SJCRH30 (cell line): ENCODE measurements around the gene LILRB4. TPM values are rescaled to one million over a fixed set of nuclear protein-coding genes. Genes with fewer than 3 reads are reported as not detected.
"Not testable (repeated sequence)": the region's sequence is repeated elsewhere in the genome, so short reads cannot be mapped to it uniquely, and the experiment has no call there.

Source experiments
- DNase-seq, 2 experiments: peaks; one replicate each; pipeline ENCODE4 v3.0.0-alpha.2; 2015 to 2020
- H3K27ac ChIP-seq: fragments of 250-450 bp; sonication (Bioruptor Pico); 2 replicates; pipeline ENCODE4 v1.5.1; 2020; ENCODE audit warnings: mild to moderate bottlenecking, moderate library complexity
- H3K27me3 ChIP-seq: fragments of 250-450 bp; sonication (Bioruptor Pico); 2 replicates; pipeline ENCODE4 v1.5.1; 2020; ENCODE audit warnings: mild to moderate bottlenecking, moderate library complexity
- H3K36me3 ChIP-seq: fragments of 250-450 bp; sonication (Bioruptor Pico); 2 replicates; pipeline ENCODE4 v1.5.1; 2020; ENCODE audit warnings: mild to moderate bottlenecking, moderate library complexity
- H3K4me1 ChIP-seq: fragments of 250-450 bp; sonication (Bioruptor Pico); 2 replicates; pipeline ENCODE4 v1.5.1; 2020; ENCODE audit warnings: mild to moderate bottlenecking, moderate library complexity
- H3K4me3 ChIP-seq: fragments of 250-450 bp; sonication (Bioruptor Pico); 2 replicates; pipeline ENCODE4 v1.5.1; 2020; ENCODE audit warnings: mild to moderate bottlenecking, moderate library complexity
- H3K9me3 ChIP-seq: fragments of 250-450 bp; sonication (Bioruptor Pico); replicated peaks from 2 replicates; pipeline ENCODE4 v1.5.1; 2020; ENCODE audit warnings: mild to moderate bottlenecking, moderate library complexity
- total RNA-seq: library from RNA; depleted of rRNA; stranded (reverse); fragments of >200 nt; shearing (Covaris generic); gene quantifications from 2 replicates; pipeline ENCODE4 v1.2.3, GENCODE V29; 2014; rRNA removed

LILRB4 gene
- not detected in 2 replicates for total RNA-seq

- H3K4me1 ChIP-seq: no peaks in the 10 kb centered on the region
Observed at GRCh38 chr19:54662730-54663129, at the start of gene LILRB4. Gene LILRB4 (plus strand): TSS chr19:54662985. CDS start chr19:54663034, 49 bp downstream.

GRCh38 chr19:54614726-54615125 lies 48.1 kb upstream of the LILRB4 start:
- H3K27ac ChIP-seq: no peak overlapping the region
- H3K4me1 ChIP-seq: no peaks in the 10 kb centered on the region
- H3K4me3 ChIP-seq: no peak overlapping the region
- DNase-seq: no peak
- H3K27me3 ChIP-seq: no peaks in the 10 kb centered on the region
- H3K9me3 ChIP-seq: no peaks in the 10 kb centered on the region
- H3K36me3 ChIP-seq: no peaks in the 10 kb centered on the region

More at GRCh38 chr19:54662730-54663129, at the start of gene LILRB4:
- Histone ChIP-seq H3K36me3 (no peaks in the 10 kb centered on the region), H3K4me3 (no peak within 1 kb of the TSS), H3K27me3 (no peaks in the 10 kb centered on the region), H3K9me3 (no peaks in the 10 kb centered on the region), H3K27ac (no peak within 1 kb of the TSS)
- no peak for DNase-seq

GRCh38 chr19:54616057-54616456 lies 46.7 kb upstream of the LILRB4 start:
- no peak for DNase-seq
- Histone ChIP-seq H3K27me3 (no peaks in the 10 kb centered on the region), H3K36me3 (no peaks in the 10 kb centered on the region), H3K27ac (no peak overlapping the region), H3K9me3 (no peaks in the 10 kb centered on the region), H3K4me1 (no peaks in the 10 kb centered on the region), H3K4me3 (no peak overlapping the region)

- no peaks in the 10 kb centered on the region for H3K4me1 ChIP-seq
- H3K4me3 ChIP-seq: no peak overlapping the region
- H3K27me3 ChIP-seq: no peaks in the 10 kb centered on the region
- H3K36me3 ChIP-seq: no peaks in the 10 kb centered on the region
- no peak for DNase-seq
- no peaks in the 10 kb centered on the region for H3K9me3 ChIP-seq
- no peak overlapping the region for H3K27ac ChIP-seq
Observed at GRCh38 chr19:54616821-54617560, 45.8 kb upstream of the LILRB4 start.

- no peak overlapping the region for H3K27ac ChIP-seq
- H3K4me3 ChIP-seq: no peak overlapping the region
- DNase-seq: no peak
- no peaks in the 10 kb centered on the region for H3K4me1 ChIP-seq
- no peaks in the 10 kb centered on the region for H3K27me3 ChIP-seq
- H3K36me3 ChIP-seq: no peaks in the 10 kb centered on the region
- H3K9me3 ChIP-seq: no peaks in the 10 kb centered on the region
Observed at GRCh38 chr19:54620464-54620863, 42.3 kb upstream of the LILRB4 start.

- Histone ChIP-seq H3K27ac (no peak overlapping the region), H3K36me3 (no peaks in the 10 kb centered on the region), H3K27me3 (no peaks in the 10 kb centered on the region), H3K4me3 (no peak overlapping the region), H3K9me3 (no peaks in the 10 kb centered on the region), H3K4me1 (no peaks in the 10 kb centered on the region)
- no peak for DNase-seq
Observed at GRCh38 chr19:54622431-54622830, 40.4 kb upstream of the LILRB4 start.

GRCh38 chr19:54624234-54624633 lies 38.6 kb upstream of the LILRB4 start:
- not testable (repeated sequence) for DNase-seq, H3K4me3 ChIP-seq, H3K36me3 ChIP-seq, H3K4me1 ChIP-seq, H3K27ac ChIP-seq, H3K9me3 ChIP-seq, H3K27me3 ChIP-seq

- H3K27ac ChIP-seq, H3K4me1 ChIP-seq, H3K9me3 ChIP-seq, H3K27me3 ChIP-seq, DNase-seq, H3K36me3 ChIP-seq, H3K4me3 ChIP-seq: not testable (repeated sequence)
Observed at GRCh38 chr19:54624934-54625730, 37.7 kb upstream of the LILRB4 start.

- Histone ChIP-seq H3K36me3 (no peaks in the 10 kb centered on the region), H3K9me3 (no peaks in the 10 kb centered on the region), H3K27ac (no peak overlapping the region), H3K4me3 (no peak overlapping the region), H3K4me1 (no peaks in the 10 kb centered on the region), H3K27me3 (no peaks in the 10 kb centered on the region)
- no peak for DNase-seq
Observed at GRCh38 chr19:54626757-54627156, 36.0 kb upstream of the LILRB4 start.

GRCh38 chr19:54627912-54628311 lies 34.9 kb upstream of the LILRB4 start:
- not testable (repeated sequence) for H3K36me3 ChIP-seq, DNase-seq, H3K9me3 ChIP-seq, H3K27me3 ChIP-seq, H3K27ac ChIP-seq, H3K4me3 ChIP-seq, H3K4me1 ChIP-seq

GRCh38 chr19:54630262-54630661 lies 32.5 kb upstream of the LILRB4 start, which contains the start of gene LILRB1:
Gene LILRB1 (plus strand): TSS chr19:54630484. CDS start chr19:54631074, 590 bp downstream.
- not testable (repeated sequence) for DNase-seq, H3K4me3 ChIP-seq, H3K9me3 ChIP-seq, H3K27me3 ChIP-seq, H3K27ac ChIP-seq, H3K36me3 ChIP-seq, H3K4me1 ChIP-seq

- H3K4me3 ChIP-seq: no peak overlapping the region
- no peaks in the 10 kb centered on the region for H3K4me1 ChIP-seq
- H3K36me3 ChIP-seq: no peaks in the 10 kb centered on the region
- no peak for DNase-seq
- no peaks in the 10 kb centered on the region for H3K9me3 ChIP-seq
- H3K27me3 ChIP-seq: no peaks in the 10 kb centered on the region
- no peak overlapping the region for H3K27ac ChIP-seq
Observed at GRCh38 chr19:54630782-54631181, 32.0 kb upstream of the LILRB4 start.

- H3K27me3 ChIP-seq, H3K4me3 ChIP-seq, H3K27ac ChIP-seq, H3K9me3 ChIP-seq, H3K4me1 ChIP-seq, H3K36me3 ChIP-seq, DNase-seq: not testable (repeated sequence)
Observed at GRCh38 chr19:54631489-54632337, 31.1 kb upstream of the LILRB4 start.

- not testable (repeated sequence) for H3K27ac ChIP-seq, H3K36me3 ChIP-seq, H3K27me3 ChIP-seq, H3K4me1 ChIP-seq, H3K4me3 ChIP-seq, DNase-seq, H3K9me3 ChIP-seq
Observed at GRCh38 chr19:54632517-54632916, 30.3 kb upstream of the LILRB4 start.

GRCh38 chr19:54633401-54633800 lies 29.4 kb upstream of the LILRB4 start:
- no peak overlapping the region for H3K4me3 ChIP-seq
- no peak overlapping the region for H3K27ac ChIP-seq
- H3K9me3 ChIP-seq: no peaks in the 10 kb centered on the region
- no peaks in the 10 kb centered on the region for H3K36me3 ChIP-seq
- no peak for DNase-seq
- no peaks in the 10 kb centered on the region for H3K4me1 ChIP-seq
- no peaks in the 10 kb centered on the region for H3K27me3 ChIP-seq
